ENCODE data around the gene PDCL3.

DNA sequence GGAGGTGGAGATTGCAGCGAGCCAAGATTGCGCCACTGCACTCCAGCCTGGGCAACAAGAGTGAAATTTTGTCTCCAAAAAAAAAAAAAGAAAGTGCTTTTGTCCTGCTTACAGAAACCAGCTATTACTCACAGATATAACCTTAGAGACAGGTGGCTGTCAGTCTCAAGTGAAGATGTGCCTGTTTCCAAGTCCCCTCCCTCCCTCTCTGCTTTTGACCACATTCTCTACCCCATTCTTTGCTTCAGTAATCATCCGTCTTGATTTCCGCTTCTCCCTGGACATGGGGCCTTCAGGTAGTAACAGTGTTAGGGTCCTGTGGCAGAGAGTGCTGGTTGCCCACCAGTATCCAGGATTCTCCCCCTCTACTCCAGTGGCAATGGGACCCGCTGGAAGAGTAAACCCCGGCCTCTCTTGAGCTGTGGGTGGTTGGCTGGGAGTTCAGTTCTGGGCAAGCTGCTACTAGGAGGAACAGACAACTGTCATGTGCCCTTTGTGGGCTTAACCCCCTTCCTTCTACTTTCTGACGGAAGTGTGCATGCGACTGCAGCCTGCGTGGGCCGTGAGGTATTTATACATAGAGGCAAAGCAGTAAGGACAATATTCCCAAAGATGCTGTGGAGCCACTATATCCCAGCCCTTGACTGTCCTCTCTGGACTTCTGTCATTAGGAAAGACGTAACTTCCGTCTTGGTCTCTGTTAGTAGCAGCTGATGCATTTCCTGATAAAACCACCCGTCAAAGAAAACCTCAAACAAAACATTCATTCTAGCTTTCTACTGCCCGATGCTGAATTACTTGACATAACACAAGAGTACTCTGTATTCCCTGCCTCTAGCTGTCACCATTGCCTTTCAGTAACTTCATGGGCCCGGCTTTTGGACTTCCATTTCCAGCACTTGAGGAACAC lies 17.8 kb downstream of the PDCL3 start:
- TF ChIP-seq, protein P1, sequence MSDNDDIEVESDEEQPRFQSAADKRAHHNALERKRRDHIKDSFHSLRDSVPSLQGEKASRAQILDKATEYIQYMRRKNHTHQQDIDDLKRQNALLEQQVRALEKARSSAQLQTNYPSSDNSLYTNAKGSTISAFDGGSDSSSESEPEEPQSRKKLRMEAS (IDR thresholded peaks at IDR 0.05; ENCODE audit: insufficient read depth, insufficient read length), result no peak
- TF ChIP-seq, protein P2, sequence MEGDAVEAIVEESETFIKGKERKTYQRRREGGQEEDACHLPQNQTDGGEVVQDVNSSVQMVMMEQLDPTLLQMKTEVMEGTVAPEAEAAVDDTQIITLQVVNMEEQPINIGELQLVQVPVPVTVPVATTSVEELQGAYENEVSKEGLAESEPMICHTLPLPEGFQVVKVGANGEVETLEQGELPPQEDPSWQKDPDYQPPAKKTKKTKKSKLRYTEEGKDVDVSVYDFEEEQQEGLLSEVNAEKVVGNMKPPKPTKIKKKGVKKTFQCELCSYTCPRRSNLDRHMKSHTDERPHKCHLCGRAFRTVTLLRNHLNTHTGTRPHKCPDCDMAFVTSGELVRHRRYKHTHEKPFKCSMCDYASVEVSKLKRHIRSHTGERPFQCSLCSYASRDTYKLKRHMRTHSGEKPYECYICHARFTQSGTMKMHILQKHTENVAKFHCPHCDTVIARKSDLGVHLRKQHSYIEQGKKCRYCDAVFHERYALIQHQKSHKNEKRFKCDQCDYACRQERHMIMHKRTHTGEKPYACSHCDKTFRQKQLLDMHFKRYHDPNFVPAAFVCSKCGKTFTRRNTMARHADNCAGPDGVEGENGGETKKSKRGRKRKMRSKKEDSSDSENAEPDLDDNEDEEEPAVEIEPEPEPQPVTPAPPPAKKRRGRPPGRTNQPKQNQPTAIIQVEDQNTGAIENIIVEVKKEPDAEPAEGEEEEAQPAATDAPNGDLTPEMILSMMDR (IDR thresholded peaks at IDR 0.05; ENCODE audit: extremely low read depth in 1 of 2, insufficient read depth in 1 of 2, low read depth in 1 of 2, low read length in 2 of 2), result no peak
